Brain microvascular endothelial cell (primary cell): ENCODE data around the gene KLF16.
A peak's percentile ranks its signal among the peaks of the same experiment; 100 is the strongest.
"Not testable (repeated sequence)": the region's sequence is repeated elsewhere in the genome, so short reads cannot be mapped to it uniquely, and the experiment has no call there.

Experiments
- DNase-seq: peaks from one replicate; pipeline ENCODE4 v3.0.0-alpha.2; 2020
- H3K27ac ChIP-seq: fragments of 250-450 bp; sonication (Bioruptor Pico); 2 replicates; pipeline ENCODE4 v1.5.1; 2020; ENCODE audit warnings: mild to moderate bottlenecking, moderate library complexity
- H3K27me3 ChIP-seq: fragments of 250-450 bp; sonication (Bioruptor Pico); replicated peaks from 2 replicates; pipeline ENCODE4 v1.5.1; 2020; ENCODE audit warnings: mild to moderate bottlenecking
- H3K36me3 ChIP-seq: fragments of 250-450 bp; sonication (Bioruptor Pico); replicated peaks from 2 replicates; pipeline ENCODE4 v1.5.1; 2020; ENCODE audit warnings: mild to moderate bottlenecking
- H3K4me3 ChIP-seq: 2 replicates; pipeline ENCODE4 v1.5.1; 2011; ENCODE audit warnings: low read depth, mild to moderate bottlenecking, control low read depth, low read length, moderate library complexity
- CTCF ChIP-seq: IDR thresholded peaks from 2 replicates; pipeline ENCODE4 v1.5.1; 2011; ENCODE audit warnings: low read depth, mild to moderate bottlenecking, moderate library complexity, low read length, control low read depth, inconsistent platforms; ENCODE audit errors: missing control alignments
- in situ Hi-C: cut with HindIII; loops from 2 replicates; pipeline ENCODE4 v1.10.0; 2017; ENCODE audit warnings: low sequenced_read_pairs, low pct_ligation_motif_present

Gene KLF16

DNA sequence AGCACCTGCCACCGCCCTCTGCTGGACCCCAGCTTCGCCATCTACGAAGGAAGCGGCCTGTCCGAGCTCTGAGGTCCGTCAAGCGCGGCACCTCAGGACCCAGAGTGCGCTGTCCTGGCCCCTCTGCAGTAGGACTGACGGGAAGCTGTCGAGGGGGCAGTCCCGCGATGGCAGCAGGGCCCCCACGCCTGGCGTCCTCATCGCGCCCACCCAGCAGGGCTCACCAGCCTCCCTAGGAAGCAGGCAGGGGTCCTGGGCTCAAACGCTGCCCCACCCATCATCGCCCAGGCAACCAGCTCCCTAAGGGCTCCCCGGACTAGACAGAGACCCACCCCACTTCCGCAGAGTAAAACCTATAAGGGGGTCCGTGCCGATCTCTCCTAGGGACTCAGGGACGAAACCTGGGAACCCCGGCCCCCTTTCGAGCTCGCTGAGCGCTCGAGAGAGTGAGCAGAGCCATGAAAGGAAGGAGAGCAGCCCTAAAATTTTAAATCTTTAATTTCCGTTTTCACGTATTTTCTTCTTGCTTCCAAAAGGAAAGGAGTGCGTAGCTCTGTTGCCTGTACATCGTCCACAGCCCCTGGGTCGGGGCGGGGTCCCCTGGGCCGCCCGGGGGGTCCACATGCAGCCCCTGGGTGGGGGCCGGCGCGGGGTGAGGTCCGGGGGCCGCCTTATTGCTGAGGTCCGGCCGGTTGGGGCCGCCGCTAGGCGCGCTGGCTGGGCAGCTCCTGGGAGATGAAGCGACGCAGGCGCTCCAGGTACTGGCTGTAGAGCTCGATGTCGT lies 13.3 kb upstream of the KLF16 start:
- DNase-seq, H3K36me3 ChIP-seq, H3K27ac ChIP-seq, in situ Hi-C loops, H3K27me3 ChIP-seq: not testable (repeated sequence)
- peak; percentile 22 for TF ChIP-seq CTCF
- peak overlapping the region; percentile 97 for H3K4me3 ChIP-seq

DNA sequence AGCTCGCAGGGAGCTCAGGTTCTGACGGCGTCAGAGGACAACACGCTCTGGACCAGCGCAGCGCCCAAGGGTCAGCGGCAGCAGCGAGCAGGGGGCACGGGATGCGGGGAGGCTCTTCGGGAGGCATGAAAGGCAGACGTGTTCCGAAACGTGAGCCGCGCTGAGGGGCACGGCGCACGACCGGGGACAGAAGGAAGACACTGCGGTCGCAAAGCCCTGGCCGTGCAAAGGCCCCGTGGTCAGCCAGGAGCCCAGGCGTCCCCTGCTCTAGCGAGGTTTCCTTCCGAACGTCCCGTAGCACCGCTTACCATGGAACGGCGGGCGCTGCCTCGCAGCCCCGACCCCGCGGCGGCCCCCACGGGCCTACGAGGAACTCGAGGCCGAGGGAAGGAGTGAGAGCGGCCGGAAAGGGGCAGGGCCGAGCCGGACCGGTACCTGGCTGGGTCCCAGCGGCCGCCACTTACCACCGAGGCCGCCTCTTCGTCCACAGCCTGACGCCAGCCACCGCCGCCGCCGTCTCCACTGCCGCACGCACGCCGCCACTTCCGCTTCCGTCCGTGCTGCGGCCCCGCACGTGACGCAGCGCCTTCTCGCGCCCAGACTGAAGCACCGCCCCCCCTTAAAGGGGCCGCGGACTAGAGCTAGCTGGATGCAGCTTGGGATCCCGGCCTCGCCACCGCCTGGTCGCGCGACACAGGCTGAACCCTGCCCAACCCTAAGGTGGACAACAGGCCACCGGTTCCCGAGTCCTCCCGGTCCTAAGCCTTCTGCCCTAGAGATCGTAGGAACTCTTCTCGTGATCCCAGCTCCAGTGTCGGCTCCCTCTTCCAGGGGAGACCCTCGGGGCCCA lies 12.5 kb upstream of the KLF16 start:
- in situ Hi-C loops = no loop called here
- Histone ChIP-seq H3K27me3 (no peaks in the 10 kb centered on the region), H3K27ac (peak overlapping the region; percentile 80), H3K36me3 (peaks cover 7% of the 10 kb centered on the region), H3K4me3 (peak overlapping the region; percentile 97)
- DNase-seq = peak; percentile 74
- no peak for TF ChIP-seq CTCF

DNA sequence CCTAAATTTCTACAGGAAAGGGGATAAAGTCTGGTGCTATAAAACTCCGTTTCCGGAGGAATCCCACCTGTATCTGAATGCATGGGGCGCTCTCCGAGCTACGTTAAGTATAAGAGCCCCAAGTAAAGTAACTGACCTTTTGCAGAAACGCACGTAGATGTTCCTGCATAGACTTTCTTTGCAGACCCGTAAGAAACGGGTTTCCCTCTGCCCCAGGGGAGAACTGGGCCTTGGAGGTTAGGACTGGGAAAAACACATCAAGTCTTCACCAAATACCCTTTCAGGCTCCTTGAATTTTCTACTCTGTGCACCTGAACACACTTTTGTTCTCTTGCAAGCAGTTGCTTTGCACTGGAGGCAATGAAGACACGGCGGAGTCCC lies 11.9 kb upstream of the KLF16 start:
- H3K27me3 ChIP-seq, H3K36me3 ChIP-seq, in situ Hi-C loops, DNase-seq: not testable (repeated sequence)
- peak overlapping the region; percentile 80 for H3K27ac ChIP-seq
- H3K4me3 ChIP-seq = peak overlapping the region; percentile 97

GRCh38 chr19:1874554-1875185 lies 11.3 kb upstream of the KLF16 start:
- in situ Hi-C loops = no loop called here
- Histone ChIP-seq H3K27me3 (no peaks in the 10 kb centered on the region), H3K4me3 (peak overlapping the region; percentile 97), H3K36me3 (peaks cover 7% of the 10 kb centered on the region), H3K27ac (no peak overlapping the region)
- no peak for TF ChIP-seq CTCF
- DNase-seq = no peak

DNA sequence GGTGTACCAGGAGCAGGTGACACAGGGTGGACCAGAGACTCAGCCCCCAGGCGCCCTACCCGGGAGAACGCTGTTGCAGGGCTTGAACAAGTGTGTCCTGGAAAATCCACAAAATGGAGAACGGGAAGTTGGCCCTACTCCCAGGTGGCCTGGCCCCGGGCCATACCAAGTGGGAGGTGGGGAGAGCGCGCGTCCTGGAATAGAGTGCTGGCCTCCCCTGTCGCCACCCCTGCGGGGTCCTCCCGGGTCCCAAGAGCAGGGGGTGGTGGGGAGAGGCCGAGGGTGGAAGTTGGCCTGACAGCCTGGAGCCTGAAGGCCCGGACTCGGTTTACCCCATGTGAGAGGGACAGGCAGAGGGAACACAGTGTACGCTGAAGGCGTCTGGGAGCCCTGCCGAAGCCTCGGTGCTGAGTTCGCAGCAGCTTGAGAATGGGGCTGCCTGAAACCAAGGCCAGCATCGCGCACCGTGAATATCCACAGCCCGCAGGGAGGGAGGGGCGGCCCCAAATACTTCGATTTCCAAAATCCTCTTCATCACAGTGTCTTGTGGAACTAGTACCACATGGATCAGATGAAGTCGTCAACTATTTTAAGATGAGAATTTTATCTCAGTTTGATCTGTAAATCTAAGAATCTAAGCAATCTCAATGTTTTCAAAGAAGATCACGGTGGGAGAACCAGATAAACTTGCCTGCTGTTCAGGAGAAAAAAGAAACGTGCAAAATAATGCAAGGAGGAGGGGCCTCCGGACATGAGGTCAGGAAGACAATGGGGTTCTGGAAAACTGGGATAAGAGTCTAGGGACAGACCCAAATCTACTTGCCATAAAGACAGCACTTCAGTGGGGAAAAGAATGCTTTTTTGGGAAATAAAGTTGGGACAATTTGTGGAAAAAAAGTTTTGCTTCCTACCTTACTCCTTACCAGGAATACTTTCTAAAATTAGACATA lies 10.4 kb upstream of the KLF16 start:
- H3K27ac ChIP-seq = no peak overlapping the region
- no peak overlapping the region for H3K4me3 ChIP-seq
- DNase-seq = no peak
- peaks cover 7% of the 10 kb centered on the region for H3K36me3 ChIP-seq
- no peaks in the 10 kb centered on the region for H3K27me3 ChIP-seq
- no peak for TF ChIP-seq CTCF
- in situ Hi-C loops = no loop called here
